HepG2 (cell line): ENCODE data around the gene C14orf93. TPM values are rescaled to one million over a fixed set of nuclear protein-coding genes. Genes with fewer than 3 reads are reported as not detected.

Source experiments
- GFI1 ChIP-seq: sonication (generic); formaldehyde crosslinking; IDR thresholded peaks from 2 replicates; pipeline ENCODE4 v1.5.0; 2020; ENCODE audit warnings: missing genetic modification reagents, mild to moderate bottlenecking, borderline replicate concordance
- GZF1 ChIP-seq: sonication (generic); formaldehyde crosslinking; IDR thresholded peaks from 2 replicates; pipeline ENCODE4 v1.5.1; 2020; ENCODE audit warnings: mild to moderate bottlenecking, missing genetic modification reagents
- JARID2 ChIP-seq: sonication (generic); formaldehyde crosslinking; IDR thresholded peaks from 2 replicates; pipeline ENCODE4 v1.8.1; 2023; ENCODE audit warnings: missing genetic modification reagents, inconsistent platforms; ENCODE audit not compliant: insufficient replicate concordance
- NR2F1 ChIP-seq, 2 experiments: fragments of 450-650 bp in 1 of 2; formaldehyde crosslinking in 1 of 2; IDR thresholded peaks; 2 replicates each; pipeline versions ENCODE4 v1.5.0 to v1.6.1; 2016 to 2020; ENCODE audit warnings: mild to moderate bottlenecking in 1 of 2, missing compliant biosample characterization in 1 of 2, missing genetic modification reagents in 1 of 2, moderate library complexity in 1 of 2
- RCOR2 ChIP-seq: IDR thresholded peaks from 2 replicates; pipeline ENCODE4 v1.6.1; 2016; ENCODE audit warnings: missing biosample characterization, missing genetic modification reagents
- RERE ChIP-seq: IDR thresholded peaks from 2 replicates; pipeline ENCODE4 v1.6.1; 2016; ENCODE audit warnings: low read depth, missing genetic modification reagents, missing compliant biosample characterization
- THAP7 ChIP-seq: sonication (generic); formaldehyde crosslinking; IDR thresholded peaks from 2 replicates; pipeline ENCODE4 v1.8.1; 2023; ENCODE audit warnings: mild to moderate bottlenecking, missing genetic modification reagents
- ZIK1 ChIP-seq: sonication (generic); formaldehyde crosslinking; IDR thresholded peaks from 2 replicates; pipeline ENCODE4 v1.5.0; 2020; ENCODE audit warnings: mild to moderate bottlenecking, low read depth, missing genetic modification reagents, borderline replicate concordance
- ZNF124 ChIP-seq: sonication (generic); formaldehyde crosslinking; IDR thresholded peaks from 2 replicates; pipeline ENCODE4 v1.4.0; 2020; ENCODE audit warnings: missing genetic modification reagents
- ZNF773 ChIP-seq: sonication (generic); formaldehyde crosslinking; IDR thresholded peaks from 2 replicates; pipeline ENCODE4 v1.4.0; 2020; ENCODE audit warnings: missing genetic modification reagents, borderline replicate concordance
- ZNF777 ChIP-seq: sonication (generic); formaldehyde crosslinking; IDR thresholded peaks from 2 replicates; pipeline ENCODE4 v1.4.0; 2020; ENCODE audit warnings: missing genetic modification reagents
- polyA plus RNA-seq, 8 experiments: library from polyadenylated mRNA; depleted of rRNA in 3 of 8; stranded (reverse) in 7 of 8; unstranded in 1 of 8; fragments of >200 nt; fragmentation: Illumina TruSeq in 4 of 8; extraction: Trizol in 4 of 8; gene quantifications; 2 replicates each; pipeline versions ENCODE4 v1.2.1 to v1.2.3, GENCODE V29; 2011 to 2016; ENCODE audit warnings: low read depth in 4 of 8, missing spikeins in 1 of 8, mixed read lengths in 1 of 8; ENCODE audit not compliant: insufficient read depth in 1 of 8
- total RNA-seq, 5 experiments: library from RNA; depleted of rRNA; stranded (reverse); fragments of >200 nt; fragmentation: Illumina TruSeq; extraction: Trizol; gene quantifications; 2 replicates each; pipeline ENCODE4 v1.2.3, GENCODE V29; 2016; ENCODE audit warnings: low read depth in 1 of 5
- TF ChIP-seq, protein P1 (sequence below): sonication (generic); formaldehyde crosslinking; IDR thresholded peaks from 2 replicates; pipeline ENCODE4 v1.5.1; 2020; ENCODE audit warnings: missing genetic modification reagents, mild to moderate bottlenecking, borderline replicate concordance
- TF ChIP-seq, protein P2 (sequence below): sonication (generic); formaldehyde crosslinking; IDR thresholded peaks from 2 replicates; pipeline ENCODE4 v1.8.0; 2022; ENCODE audit warnings: mild to moderate bottlenecking, missing genetic modification reagents, borderline replicate concordance

The C14orf93 gene
- total and polyA plus RNA-seq, 2 of the 13 experiments (the other 11 are each of a cell fraction or from before 2014, with no cell fraction given): 11.4 to 22.5 TPM

DNA sequence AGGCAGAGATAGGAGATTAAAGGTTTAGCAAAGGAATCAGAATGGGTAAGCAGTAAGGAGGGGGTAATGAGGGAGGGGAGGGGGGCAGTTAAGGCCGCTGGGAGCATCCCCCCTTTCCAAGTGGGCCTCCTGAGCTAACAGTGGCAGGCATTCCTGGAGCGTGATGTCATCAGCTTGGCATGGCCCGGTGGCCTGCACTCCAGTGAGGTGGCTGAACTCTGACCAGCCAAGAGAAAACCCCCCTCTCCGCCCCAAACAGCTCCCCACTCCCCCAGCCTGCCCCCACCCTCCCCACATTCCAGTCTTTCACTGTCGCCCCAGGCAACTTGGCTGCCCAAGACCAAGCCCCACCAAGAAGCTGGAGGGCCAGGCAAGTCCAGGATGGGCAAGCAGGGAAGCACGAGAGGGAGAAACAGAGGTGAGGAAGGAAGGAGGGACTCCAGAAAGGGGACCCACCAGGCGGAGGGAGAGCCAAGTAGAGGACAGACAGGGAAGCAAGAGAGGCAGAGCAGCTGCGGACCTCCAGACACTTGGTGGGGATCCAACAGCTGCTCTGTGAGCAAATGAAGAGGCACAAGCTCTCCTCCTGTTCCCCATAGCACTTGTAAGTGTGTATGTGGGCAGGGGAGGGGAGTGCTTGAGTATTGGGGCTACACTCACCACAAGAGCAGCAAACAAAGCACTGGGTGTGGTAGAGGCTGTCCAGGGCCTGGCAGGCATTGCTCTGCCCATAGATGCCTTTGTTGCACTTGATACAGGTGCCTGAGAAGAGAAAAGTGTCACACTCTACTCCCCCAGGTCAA lies 32.1 kb downstream of the C14orf93 start (continued):
- TF ChIP-seq ZNF773 (CRISPR knock-in tag) (no peak), ZIK1 (CRISPR knock-in tag) (peak; percentile 45; the same call in 1 of the 2 replicates), GZF1 (CRISPR knock-in tag) (0 out of 2 replicates have a peak, but pooled peaks have one; percentile 67), ZNF124 (CRISPR knock-in tag) (peak; percentile 79; the same call in 1 of the 2 replicates), ZNF777 (CRISPR knock-in tag) (no peak), JARID2 (CRISPR knock-in tag) (peak; percentile 88), RCOR2 (CRISPR knock-in tag) (peak; percentile 74; the same call in 1 of the 2 replicates), NR2F1 (CRISPR knock-in tag; IDR thresholded peaks at IDR 0.05) (peak; percentile 66 to 89), RERE (CRISPR knock-in tag) (peak; percentile 86), GFI1 (CRISPR knock-in tag) (no peak), THAP7 (CRISPR knock-in tag) (no peak)
- TF ChIP-seq, protein P1, sequence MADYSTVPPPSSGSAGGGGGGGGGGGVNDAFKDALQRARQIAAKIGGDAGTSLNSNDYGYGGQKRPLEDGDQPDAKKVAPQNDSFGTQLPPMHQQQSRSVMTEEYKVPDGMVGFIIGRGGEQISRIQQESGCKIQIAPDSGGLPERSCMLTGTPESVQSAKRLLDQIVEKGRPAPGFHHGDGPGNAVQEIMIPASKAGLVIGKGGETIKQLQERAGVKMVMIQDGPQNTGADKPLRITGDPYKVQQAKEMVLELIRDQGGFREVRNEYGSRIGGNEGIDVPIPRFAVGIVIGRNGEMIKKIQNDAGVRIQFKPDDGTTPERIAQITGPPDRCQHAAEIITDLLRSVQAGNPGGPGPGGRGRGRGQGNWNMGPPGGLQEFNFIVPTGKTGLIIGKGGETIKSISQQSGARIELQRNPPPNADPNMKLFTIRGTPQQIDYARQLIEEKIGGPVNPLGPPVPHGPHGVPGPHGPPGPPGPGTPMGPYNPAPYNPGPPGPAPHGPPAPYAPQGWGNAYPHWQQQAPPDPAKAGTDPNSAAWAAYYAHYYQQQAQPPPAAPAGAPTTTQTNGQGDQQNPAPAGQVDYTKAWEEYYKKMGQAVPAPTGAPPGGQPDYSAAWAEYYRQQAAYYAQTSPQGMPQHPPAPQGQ (CRISPR knock-in tag): no peak
- TF ChIP-seq, protein P2, sequence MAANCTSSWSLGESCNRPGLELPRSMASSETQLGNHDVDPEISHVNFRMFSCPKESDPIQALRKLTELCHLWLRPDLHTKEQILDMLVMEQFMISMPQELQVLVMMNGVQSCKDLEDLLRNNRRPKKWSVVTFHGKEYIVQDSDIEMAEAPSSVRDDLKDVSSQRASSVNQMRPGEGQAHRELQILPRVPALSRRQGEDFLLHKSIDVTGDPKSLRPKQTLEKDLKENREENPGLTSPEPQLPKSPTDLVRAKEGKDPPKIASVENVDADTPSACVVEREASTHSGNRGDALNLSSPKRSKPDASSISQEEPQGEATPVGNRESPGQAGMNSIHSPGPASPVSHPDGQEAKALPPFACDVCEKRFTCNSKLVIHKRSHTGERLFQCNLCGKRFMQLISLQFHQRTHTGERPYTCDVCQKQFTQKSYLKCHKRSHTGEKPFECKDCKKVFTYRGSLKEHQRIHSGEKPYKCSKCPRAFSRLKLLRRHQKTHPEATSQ (CRISPR knock-in tag): no peak
